ENCODE results near the gene CARNS1. TPM values are rescaled to one million over a fixed set of nuclear protein-coding genes. Genes with fewer than 3 reads are reported as not detected.

CARNS1 gene
- total and polyA plus RNA-seq, 9 of the 15 experiments (the other 6 are each of a cell fraction or from before 2014, with no cell fraction given): 0.01 to 0.18 (median 0.06) TPM; not detected in 3

DNA sequence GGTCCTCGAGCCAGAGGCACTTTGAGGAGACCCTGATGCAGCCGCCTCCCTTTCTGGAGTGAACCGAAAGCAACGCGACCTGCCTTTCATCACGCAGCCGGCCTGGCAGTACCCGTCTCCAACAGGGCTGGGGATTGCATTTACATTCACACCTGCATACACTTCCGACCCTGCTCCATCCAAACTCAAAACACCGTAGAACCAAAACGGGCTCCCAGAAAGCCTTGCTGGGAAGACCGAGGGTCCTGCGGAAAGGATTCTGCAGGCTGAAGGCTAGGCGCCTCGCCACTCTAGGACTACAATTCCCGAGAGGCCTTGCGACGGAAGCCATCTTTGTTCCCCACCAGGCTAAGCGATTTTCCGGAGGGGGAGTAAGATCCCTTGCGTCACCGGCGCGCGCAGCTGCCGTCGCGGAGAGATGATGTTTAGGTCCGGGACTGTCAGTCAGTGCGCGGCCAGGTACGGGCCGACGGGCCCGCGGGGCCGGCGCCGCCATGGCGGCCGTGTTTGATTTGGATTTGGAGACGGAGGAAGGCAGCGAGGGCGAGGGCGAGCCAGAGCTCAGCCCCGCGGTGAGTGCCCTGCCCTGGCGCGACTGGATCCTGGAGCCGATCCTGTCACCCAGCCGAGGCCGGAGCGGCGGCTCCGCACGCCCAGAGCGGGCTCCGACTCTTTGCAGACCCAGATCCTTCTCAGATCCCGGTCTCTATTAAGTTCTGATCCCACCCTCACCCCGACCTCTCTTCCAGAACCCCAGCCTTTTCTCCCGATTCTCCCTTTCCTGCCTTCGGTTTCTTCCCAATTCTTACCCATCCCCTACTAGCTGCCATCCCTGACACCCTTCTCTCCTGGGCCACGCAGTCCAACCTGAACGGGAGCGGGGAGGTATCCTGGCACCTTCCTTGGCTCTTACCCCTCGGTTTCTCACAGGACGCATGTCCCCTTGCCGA is 12.8 kb downstream of the CARNS1 start, which contains the start of gene RPS6KB2 (continued):
- TF ChIP-seq KAT8 (IDR thresholded peaks at IDR 0.05; ENCODE audit: low read depth): no peak
- TF ChIP-seq CBX8 (IDR thresholded peaks at IDR 0.05; ENCODE audit: borderline replicate concordance, extremely low read depth, low read depth, low read length, poor library complexity, severe bottlenecking): no peak
- TF ChIP-seq NR3C1 (CRISPR knock-in tag; IDR thresholded peaks at IDR 0.05): no peak
- TF ChIP-seq YY1 (IDR thresholded peaks at IDR 0.05; ENCODE audit: borderline replicate concordance in 1 of 3, control insufficient read depth in 1 of 3, extremely low read depth in 1 of 3, insufficient read depth in 3 of 3, insufficient read length in 1 of 3, insufficient replicate concordance in 2 of 3, low read depth in 1 of 3, low read length in 2 of 3): peak; percentile 94 to 99 (median 99)
- TF ChIP-seq, protein P1, sequence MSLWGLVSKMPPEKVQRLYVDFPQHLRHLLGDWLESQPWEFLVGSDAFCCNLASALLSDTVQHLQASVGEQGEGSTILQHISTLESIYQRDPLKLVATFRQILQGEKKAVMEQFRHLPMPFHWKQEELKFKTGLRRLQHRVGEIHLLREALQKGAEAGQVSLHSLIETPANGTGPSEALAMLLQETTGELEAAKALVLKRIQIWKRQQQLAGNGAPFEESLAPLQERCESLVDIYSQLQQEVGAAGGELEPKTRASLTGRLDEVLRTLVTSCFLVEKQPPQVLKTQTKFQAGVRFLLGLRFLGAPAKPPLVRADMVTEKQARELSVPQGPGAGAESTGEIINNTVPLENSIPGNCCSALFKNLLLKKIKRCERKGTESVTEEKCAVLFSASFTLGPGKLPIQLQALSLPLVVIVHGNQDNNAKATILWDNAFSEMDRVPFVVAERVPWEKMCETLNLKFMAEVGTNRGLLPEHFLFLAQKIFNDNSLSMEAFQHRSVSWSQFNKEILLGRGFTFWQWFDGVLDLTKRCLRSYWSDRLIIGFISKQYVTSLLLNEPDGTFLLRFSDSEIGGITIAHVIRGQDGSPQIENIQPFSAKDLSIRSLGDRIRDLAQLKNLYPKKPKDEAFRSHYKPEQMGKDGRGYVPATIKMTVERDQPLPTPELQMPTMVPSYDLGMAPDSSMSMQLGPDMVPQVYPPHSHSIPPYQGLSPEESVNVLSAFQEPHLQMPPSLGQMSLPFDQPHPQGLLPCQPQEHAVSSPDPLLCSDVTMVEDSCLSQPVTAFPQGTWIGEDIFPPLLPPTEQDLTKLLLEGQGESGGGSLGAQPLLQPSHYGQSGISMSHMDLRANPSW (CRISPR knock-in tag; IDR thresholded peaks at IDR 0.05): no peak
- no peak for TF ChIP-seq ZNF175 (CRISPR knock-in tag; IDR thresholded peaks at IDR 0.05; ENCODE audit: low read depth)
- no peak for TF ChIP-seq ZNF436 (CRISPR knock-in tag; IDR thresholded peaks at IDR 0.05)
- TF ChIP-seq SP2 (IDR thresholded peaks at IDR 0.05; ENCODE audit: extremely low read depth, low read depth, low read length, poor library complexity, severe bottlenecking): no peak
- TF ChIP-seq, protein P2, sequence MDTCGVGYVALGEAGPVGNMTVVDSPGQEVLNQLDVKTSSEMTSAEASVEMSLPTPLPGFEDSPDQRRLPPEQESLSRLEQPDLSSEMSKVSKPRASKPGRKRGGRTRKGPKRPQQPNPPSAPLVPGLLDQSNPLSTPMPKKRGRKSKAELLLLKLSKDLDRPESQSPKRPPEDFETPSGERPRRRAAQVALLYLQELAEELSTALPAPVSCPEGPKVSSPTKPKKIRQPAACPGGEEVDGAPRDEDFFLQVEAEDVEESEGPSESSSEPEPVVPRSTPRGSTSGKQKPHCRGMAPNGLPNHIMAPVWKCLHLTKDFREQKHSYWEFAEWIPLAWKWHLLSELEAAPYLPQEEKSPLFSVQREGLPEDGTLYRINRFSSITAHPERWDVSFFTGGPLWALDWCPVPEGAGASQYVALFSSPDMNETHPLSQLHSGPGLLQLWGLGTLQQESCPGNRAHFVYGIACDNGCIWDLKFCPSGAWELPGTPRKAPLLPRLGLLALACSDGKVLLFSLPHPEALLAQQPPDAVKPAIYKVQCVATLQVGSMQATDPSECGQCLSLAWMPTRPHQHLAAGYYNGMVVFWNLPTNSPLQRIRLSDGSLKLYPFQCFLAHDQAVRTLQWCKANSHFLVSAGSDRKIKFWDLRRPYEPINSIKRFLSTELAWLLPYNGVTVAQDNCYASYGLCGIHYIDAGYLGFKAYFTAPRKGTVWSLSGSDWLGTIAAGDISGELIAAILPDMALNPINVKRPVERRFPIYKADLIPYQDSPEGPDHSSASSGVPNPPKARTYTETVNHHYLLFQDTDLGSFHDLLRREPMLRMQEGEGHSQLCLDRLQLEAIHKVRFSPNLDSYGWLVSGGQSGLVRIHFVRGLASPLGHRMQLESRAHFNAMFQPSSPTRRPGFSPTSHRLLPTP (IDR thresholded peaks at IDR 0.05; ENCODE audit: borderline replicate concordance, extremely low read depth, insufficient read length): no peak
- TF ChIP-seq MEF2A (IDR thresholded peaks at IDR 0.05; ENCODE audit: control insufficient read depth, low read depth, low read length): no peak
- no peak for TF ChIP-seq NFE2L1 (tag; IDR thresholded peaks at IDR 0.05; ENCODE audit: borderline replicate concordance, low read depth)
- no peak for TF ChIP-seq ZNF354B (CRISPR knock-in tag; IDR thresholded peaks at IDR 0.05)
- no peak for TF ChIP-seq RBM17 (IDR thresholded peaks at IDR 0.05; ENCODE audit: borderline replicate concordance, low read depth, low read length)
- TF ChIP-seq, protein P3, sequence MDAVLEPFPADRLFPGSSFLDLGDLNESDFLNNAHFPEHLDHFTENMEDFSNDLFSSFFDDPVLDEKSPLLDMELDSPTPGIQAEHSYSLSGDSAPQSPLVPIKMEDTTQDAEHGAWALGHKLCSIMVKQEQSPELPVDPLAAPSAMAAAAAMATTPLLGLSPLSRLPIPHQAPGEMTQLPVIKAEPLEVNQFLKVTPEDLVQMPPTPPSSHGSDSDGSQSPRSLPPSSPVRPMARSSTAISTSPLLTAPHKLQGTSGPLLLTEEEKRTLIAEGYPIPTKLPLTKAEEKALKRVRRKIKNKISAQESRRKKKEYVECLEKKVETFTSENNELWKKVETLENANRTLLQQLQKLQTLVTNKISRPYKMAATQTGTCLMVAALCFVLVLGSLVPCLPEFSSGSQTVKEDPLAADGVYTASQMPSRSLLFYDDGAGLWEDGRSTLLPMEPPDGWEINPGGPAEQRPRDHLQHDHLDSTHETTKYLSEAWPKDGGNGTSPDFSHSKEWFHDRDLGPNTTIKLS (IDR thresholded peaks at IDR 0.05; ENCODE audit: borderline replicate concordance, low read depth): peak; percentile 59; the same call in 1 of the 2 replicates

Data from K562 (cell line).